Astrocyte (in vitro differentiated cells and primary cell): ENCODE results near the gene CEP83. TPM values are rescaled to one million over a fixed set of nuclear protein-coding genes. Genes with fewer than 3 reads are reported as not detected.

ENCODE experiments used
- DNase-seq: peaks from one replicate; pipeline ENCODE4 v3.0.0-alpha.2; 2010; ENCODE audit warnings: low read depth
- FAIRE-seq: peaks from 2 replicates; lab custom pipeline; 2011; peaks lifted over from hg19 to GRCh38; lab: Jason Lieb, UNC
- H2AFZ ChIP-seq: 2 replicates; pipeline ENCODE4 v1.6.0; 2012; ENCODE audit warnings: low read depth, low read length, inconsistent platforms
- H3K27ac ChIP-seq: 2 replicates; pipeline ENCODE4 v1.5.1; 2011; ENCODE audit warnings: low read depth, low read length, inconsistent platforms
- H3K27me3 ChIP-seq: 2 replicates; pipeline ENCODE4 v1.6.0; 2011; ENCODE audit warnings: low read length, inconsistent platforms; ENCODE audit not compliant: insufficient read depth
- H3K36me3 ChIP-seq: 2 replicates; pipeline ENCODE4 v1.5.1; 2011; ENCODE audit warnings: low read length, inconsistent platforms; ENCODE audit not compliant: insufficient read depth
- H3K4me1 ChIP-seq: 2 replicates; pipeline ENCODE4 v1.5.1; 2011; ENCODE audit warnings: low read length, inconsistent platforms; ENCODE audit not compliant: insufficient read depth
- H3K4me2 ChIP-seq: 2 replicates; pipeline ENCODE4 v1.6.0; 2012; ENCODE audit warnings: low read length, inconsistent platforms
- H3K4me3 ChIP-seq: 2 replicates; pipeline ENCODE4 v1.5.1; 2011; ENCODE audit warnings: low read depth, mild to moderate bottlenecking, low read length, inconsistent platforms; ENCODE audit not compliant: insufficient read depth
- H3K79me2 ChIP-seq: 2 replicates; pipeline ENCODE4 v1.6.0; 2012; ENCODE audit warnings: mild to moderate bottlenecking, low read length, inconsistent platforms; ENCODE audit not compliant: insufficient read depth
- H3K9ac ChIP-seq: 2 replicates; pipeline ENCODE4 v1.6.0; 2012; ENCODE audit warnings: mild to moderate bottlenecking, low read length, inconsistent platforms
- H3K9me3 ChIP-seq: 2 replicates; pipeline ENCODE4 v1.5.1; 2012; ENCODE audit warnings: low read depth, mild to moderate bottlenecking, low read length, inconsistent platforms; ENCODE audit not compliant: insufficient read depth
- H4K20me1 ChIP-seq: 2 replicates; pipeline ENCODE4 v1.6.0; 2012; ENCODE audit warnings: low read length, inconsistent platforms; ENCODE audit not compliant: insufficient read depth
- H3K27ac Mint-ChIP-seq: one replicate; pipeline ENCODE4 v1.8.0; 2021; ENCODE audit warnings: mild to moderate bottlenecking, mixed read lengths; ENCODE audit not compliant: unreplicated experiment
- H3K27me3 Mint-ChIP-seq: one replicate; pipeline ENCODE4 v1.8.0; 2021; ENCODE audit warnings: low read depth, mixed read lengths; ENCODE audit not compliant: unreplicated experiment
- H3K36me3 Mint-ChIP-seq: one replicate; pipeline ENCODE4 v1.8.0; 2021; ENCODE audit warnings: low read depth, mixed read lengths; ENCODE audit not compliant: unreplicated experiment
- H3K4me1 Mint-ChIP-seq: one replicate; pipeline ENCODE4 v1.8.0; 2021; ENCODE audit warnings: low read depth, mixed read lengths; ENCODE audit not compliant: unreplicated experiment
- H3K4me3 Mint-ChIP-seq: one replicate; pipeline ENCODE4 v1.8.0; 2021; ENCODE audit warnings: mild to moderate bottlenecking, moderate library complexity, mixed read lengths; ENCODE audit not compliant: unreplicated experiment
- H3K9me3 Mint-ChIP-seq: one replicate; pipeline ENCODE4 v1.8.0; 2021; ENCODE audit warnings: mild to moderate bottlenecking, mixed read lengths; ENCODE audit not compliant: unreplicated experiment
- EZH2 ChIP-seq: IDR thresholded peaks from 2 replicates; pipeline ENCODE4 v1.6.1; 2012; ENCODE audit warnings: mild to moderate bottlenecking, low read length, inconsistent platforms; ENCODE audit not compliant: insufficient read depth
- total RNA-seq: library from RNA; stranded (reverse); gene quantifications from 2 replicates; pipeline ENCODE4 v1.2.1, GENCODE V29; 2021
- TF ChIP-seq, protein P1 (sequence below): IDR thresholded peaks from 2 replicates; pipeline ENCODE4 v1.5.1; 2011; ENCODE audit warnings: low read depth, mild to moderate bottlenecking, inconsistent platforms, low read length, moderate library complexity; ENCODE audit not compliant: insufficient read depth

The CEP83 gene
- total RNA-seq, 1 donor from 2014 or later, result 12.4 TPM

DNA sequence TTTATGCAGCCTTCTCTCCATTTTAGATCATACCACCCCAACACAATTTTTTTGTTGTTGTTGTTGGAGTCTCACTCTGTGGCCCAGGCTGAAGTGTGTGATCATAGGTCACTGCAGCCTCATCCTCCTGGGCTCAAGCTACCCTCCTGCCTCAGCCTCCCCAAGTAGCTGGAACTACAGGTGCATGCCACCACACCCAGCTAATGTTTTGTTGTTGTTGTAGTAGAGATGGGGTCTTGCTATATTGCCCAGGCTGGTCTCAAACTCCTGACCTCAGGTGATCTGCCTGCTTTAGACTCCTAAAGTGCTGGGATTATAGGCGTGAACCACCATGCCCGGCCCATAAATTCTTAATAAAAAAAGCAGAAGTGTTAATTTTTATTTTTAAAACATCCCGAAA, 199.7 kb downstream of the CEP83 start:
- H3K36me3 Mint-ChIP-seq, result peaks cover 6% of the 10 kb centered on the region
- peaks cover 28% of the 10 kb centered on the region for H3K4me1 Mint-ChIP-seq
- H3K4me1 ChIP-seq, result peaks cover 13% of the 10 kb centered on the region

DNA sequence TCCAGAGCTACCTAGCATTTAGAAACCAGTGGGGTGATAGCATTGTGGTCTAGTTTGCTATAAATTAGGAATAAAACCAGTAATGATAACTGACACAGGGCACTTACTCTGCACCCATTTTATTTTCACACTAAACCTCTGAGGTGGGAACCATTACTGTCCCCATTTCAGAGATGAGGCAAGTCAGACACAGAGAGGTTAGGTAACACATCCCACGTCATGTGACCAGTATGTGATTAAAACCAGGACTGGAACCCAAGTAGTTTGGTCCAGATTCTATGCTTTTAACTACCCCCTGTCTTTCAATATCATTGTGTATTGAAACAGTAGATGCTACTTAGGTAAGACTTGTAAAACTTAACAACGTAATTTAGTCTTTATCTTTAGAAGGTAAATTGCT, 201.1 kb downstream of the CEP83 start:
- Histone ChIP-seq H3K79me2 (no peaks in the 10 kb centered on the region), H3K36me3 (no peaks in the 10 kb centered on the region), H3K4me3 (no peak overlapping the region), H2AFZ (no peak overlapping the region), H3K27me3 (peaks cover 8% of the 10 kb centered on the region), H3K9ac (no peak overlapping the region), H3K27ac (no peak overlapping the region), H4K20me1 (no peaks in the 10 kb centered on the region), H3K4me2 (no peak overlapping the region), H3K9me3 (no peaks in the 10 kb centered on the region), H3K4me1 (peaks cover 9% of the 10 kb centered on the region)
- TF ChIP-seq, protein P1, sequence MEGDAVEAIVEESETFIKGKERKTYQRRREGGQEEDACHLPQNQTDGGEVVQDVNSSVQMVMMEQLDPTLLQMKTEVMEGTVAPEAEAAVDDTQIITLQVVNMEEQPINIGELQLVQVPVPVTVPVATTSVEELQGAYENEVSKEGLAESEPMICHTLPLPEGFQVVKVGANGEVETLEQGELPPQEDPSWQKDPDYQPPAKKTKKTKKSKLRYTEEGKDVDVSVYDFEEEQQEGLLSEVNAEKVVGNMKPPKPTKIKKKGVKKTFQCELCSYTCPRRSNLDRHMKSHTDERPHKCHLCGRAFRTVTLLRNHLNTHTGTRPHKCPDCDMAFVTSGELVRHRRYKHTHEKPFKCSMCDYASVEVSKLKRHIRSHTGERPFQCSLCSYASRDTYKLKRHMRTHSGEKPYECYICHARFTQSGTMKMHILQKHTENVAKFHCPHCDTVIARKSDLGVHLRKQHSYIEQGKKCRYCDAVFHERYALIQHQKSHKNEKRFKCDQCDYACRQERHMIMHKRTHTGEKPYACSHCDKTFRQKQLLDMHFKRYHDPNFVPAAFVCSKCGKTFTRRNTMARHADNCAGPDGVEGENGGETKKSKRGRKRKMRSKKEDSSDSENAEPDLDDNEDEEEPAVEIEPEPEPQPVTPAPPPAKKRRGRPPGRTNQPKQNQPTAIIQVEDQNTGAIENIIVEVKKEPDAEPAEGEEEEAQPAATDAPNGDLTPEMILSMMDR, result no peak
- Mint-ChIP-seq H3K27me3 (no peaks in the 10 kb centered on the region), H3K27ac (no peak overlapping the region), H3K9me3 (no peaks in the 10 kb centered on the region), H3K36me3 (peaks cover 6% of the 10 kb centered on the region), H3K4me3 (no peak overlapping the region), H3K4me1 (peaks cover 18% of the 10 kb centered on the region)
- FAIRE-seq, result no peak
- DNase-seq, result no peak

More for the DNA sequence above, 199.7 kb downstream of the CEP83 start:
- H3K4me3 Mint-ChIP-seq, result no peak overlapping the region
- Histone ChIP-seq H3K36me3 (no peaks in the 10 kb centered on the region), H3K4me3 (no peak overlapping the region), H4K20me1 (no peaks in the 10 kb centered on the region), H3K27me3 (peaks cover 6% of the 10 kb centered on the region), H3K79me2 (no peaks in the 10 kb centered on the region), H3K9me3 (no peaks in the 10 kb centered on the region), H3K9ac (no peak overlapping the region), H2AFZ (no peak overlapping the region), H3K27ac (no peak overlapping the region), H3K4me2 (no peak overlapping the region)
- no peak overlapping the region for H3K27ac Mint-ChIP-seq
- H3K27me3 Mint-ChIP-seq, result no peaks in the 10 kb centered on the region
- TF ChIP-seq, protein P1, result no peak
- TF ChIP-seq EZH2, result no peak
- DNase-seq, result no peak
- FAIRE-seq, result no peak
- no peaks in the 10 kb centered on the region for H3K9me3 Mint-ChIP-seq

Other genes with a start within 250 kb of the CEP83 start
- 2.8 and 3.5 TPM in 2 replicates for gene TMCC3, start 190.7 kb upstream of the CEP83 start, total RNA-seq